Lower leg skin (tissue), 4 donors: Measurements from ENCODE around the gene ESAM. TPM values are rescaled to one million over a fixed set of nuclear protein-coding genes. Genes with fewer than 3 reads are reported as not detected.
A peak's percentile ranks its signal among the peaks of the same experiment; 100 is the strongest.

ENCODE experiments used
- DNase-seq, 2 donors: peaks; one replicate each; pipeline ENCODE4 v3.0.0-alpha.2; 2019; ENCODE audit warnings: low spot score in 2 of 2
- H3K4me3 ChIP-seq: fragments of 200-600 bp; sonication (generic); 2 replicates; pipeline ENCODE4 v1.5.1; 2017; ENCODE audit warnings: mild to moderate bottlenecking, low read depth; ENCODE audit not compliant: poor library complexity, severe bottlenecking
- CTCF ChIP-seq, 3 donors: fragments of 450-650 bp; IDR thresholded peaks; one replicate each; pipeline ENCODE4 v1.5.1; 2016; ENCODE audit warnings: antibody characterized with exemption in 3 of 3, mild to moderate bottlenecking in 3 of 3, moderate library complexity in 2 of 3
- POLR2A ChIP-seq, 2 donors: fragments of 450-650 bp; IDR thresholded peaks; one replicate each; pipeline ENCODE4 v1.6.1; 2016 to 2017; ENCODE audit warnings: antibody characterized with exemption in 2 of 2, mild to moderate bottlenecking in 1 of 2, moderate library complexity in 1 of 2
- WGBS, 2 donors: methylation state at CpG; one replicate each; pipeline ENCODE4 v1.1.5; 2018; 5-methylcytosine and 5-hydroxymethylcytosine counted together
- intact Hi-C: fragments of 100-400 bp; cut with DNase I; formaldehyde crosslinking; loops from one replicate; pipeline ENCODE4 v1.15.0; 2023; ENCODE audit warnings: low total_unique reads
- total RNA-seq, 4 donors: library from RNA; depleted of rRNA; stranded (reverse); fragments of >200 nt; gene quantifications; one replicate each; pipeline ENCODE4 v1.1.0, GENCODE V29; 2016

The ESAM gene
- total RNA-seq, 4 donors from 2014 or later, result 6.1 to 24.1 (median 11.4) TPM

- DNase-seq, result no peak
- intact Hi-C loops, result no loop called here
- 74 to 79% methylated on average over 2 of the region's 2 CpGs for WGBS, 2 donors
- no peak for TF ChIP-seq CTCF (IDR thresholded peaks at IDR 0.05)
- TF ChIP-seq POLR2A (IDR thresholded peaks at IDR 0.05), result no peak
- H3K4me3 ChIP-seq, result no peak overlapping the region
Observed at GRCh38 chr11:124742555-124742954, 19.5 kb downstream of the ESAM start.

GRCh38 chr11:124740277-124740882, 21.7 kb downstream of the ESAM start:
- H3K4me3 ChIP-seq, result peak overlapping the region; percentile 31
- intact Hi-C loops, result no loop called here
- TF ChIP-seq POLR2A (IDR thresholded peaks at IDR 0.05), result no peak
- TF ChIP-seq CTCF (IDR thresholded peaks at IDR 0.05), result no peak
- WGBS, 2 donors, result 1 to 2% methylated on average over 32 to 37 of the region's 37 CpGs
- DNase-seq, result peak in 1 of 2 donors; percentile 88

- intact Hi-C loops, result no loop called here
- H3K4me3 ChIP-seq, result peak within 1 kb of the TSS; percentile 31
- TF ChIP-seq POLR2A (IDR thresholded peaks at IDR 0.05), result no peak
- TF ChIP-seq CTCF (IDR thresholded peaks at IDR 0.05), result no peak
- DNase-seq, result peak; percentile 88 to 98
- 0 to 2% methylated on average over 37 to 45 of the region's 59 CpGs for whole genome bisulfite sequencing, 2 donors
Observed at GRCh38 chr11:124739479-124740276, 22.4 kb downstream of the ESAM start, which contains the start of gene NRGN. TSS of gene NRGN (plus strand) at chr11:124739942. CDS start at chr11:124740085, 143 bp downstream.

GRCh38 chr11:124738713-124739478, 23.2 kb downstream of the ESAM start:
- 51 to 58% methylated on average over 21 of the region's 21 CpGs for WGBS, 2 donors
- no peak for DNase-seq
- intact Hi-C loops, result no loop called here
- no peak for TF ChIP-seq POLR2A (IDR thresholded peaks at IDR 0.05)
- no peak for TF ChIP-seq CTCF (IDR thresholded peaks at IDR 0.05)
- H3K4me3 ChIP-seq, result no peak overlapping the region

- TF ChIP-seq CTCF (IDR thresholded peaks at IDR 0.05) (no peak), POLR2A (IDR thresholded peaks at IDR 0.05) (no peak)
- no peak overlapping the region for H3K4me3 ChIP-seq
- DNase-seq, result no peak
- intact Hi-C loops, result no loop called here
- whole genome bisulfite sequencing, 2 donors, result 79 to 91% methylated on average over 7 of the region's 7 CpGs
Observed at GRCh38 chr11:124737638-124738305, 24.3 kb downstream of the ESAM start.
